GM19023 (cell line): Measurements from ENCODE around the gene DDHD1.

Experiments
- ATAC-seq: cut with Tn5 transposase; IDR thresholded peaks from one replicate; pipeline ENCODE4 v1.9.1; 2021; ENCODE audit warnings: mild to moderate bottlenecking, moderate library complexity; ENCODE audit not compliant: unreplicated experiment

Gene DDHD1

GRCh38 chr14:53035336-53036210 lies 117.5 kb downstream of the DDHD1 start:
- no peak for ATAC-seq

DNA sequence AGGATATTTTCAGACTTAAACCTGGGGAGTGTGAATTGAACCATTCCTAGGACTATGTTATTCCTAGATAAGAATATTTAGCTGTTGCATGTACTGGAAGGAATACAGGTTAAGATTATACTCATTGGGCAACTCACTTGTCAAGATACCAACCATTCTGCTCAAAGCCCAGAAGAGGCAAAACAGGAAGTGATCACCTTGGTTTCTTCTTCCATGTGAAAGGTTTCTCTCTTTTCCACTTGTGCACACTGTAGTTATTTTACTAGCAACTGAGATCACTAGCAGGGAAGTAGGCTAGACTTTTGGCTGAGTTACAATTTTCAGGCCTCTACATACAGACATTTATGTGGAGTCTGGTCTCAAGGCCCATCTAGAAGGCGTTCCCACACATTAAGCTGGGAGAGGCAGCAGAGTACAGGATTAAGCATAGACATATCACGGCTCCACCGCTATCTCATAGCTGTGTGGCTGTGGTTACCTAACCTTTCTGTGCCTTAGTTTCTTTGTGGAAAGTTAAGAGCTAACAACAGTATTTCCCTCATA lies 118.4 kb downstream of the DDHD1 start:
- no peak for ATAC-seq

GRCh38 chr14:53034036-53034435 lies 119.1 kb downstream of the DDHD1 start:
- no peak for ATAC-seq

- ATAC-seq: no peak
Measured at GRCh38 chr14:53032838-53033390, 120.2 kb downstream of the DDHD1 start.

DNA sequence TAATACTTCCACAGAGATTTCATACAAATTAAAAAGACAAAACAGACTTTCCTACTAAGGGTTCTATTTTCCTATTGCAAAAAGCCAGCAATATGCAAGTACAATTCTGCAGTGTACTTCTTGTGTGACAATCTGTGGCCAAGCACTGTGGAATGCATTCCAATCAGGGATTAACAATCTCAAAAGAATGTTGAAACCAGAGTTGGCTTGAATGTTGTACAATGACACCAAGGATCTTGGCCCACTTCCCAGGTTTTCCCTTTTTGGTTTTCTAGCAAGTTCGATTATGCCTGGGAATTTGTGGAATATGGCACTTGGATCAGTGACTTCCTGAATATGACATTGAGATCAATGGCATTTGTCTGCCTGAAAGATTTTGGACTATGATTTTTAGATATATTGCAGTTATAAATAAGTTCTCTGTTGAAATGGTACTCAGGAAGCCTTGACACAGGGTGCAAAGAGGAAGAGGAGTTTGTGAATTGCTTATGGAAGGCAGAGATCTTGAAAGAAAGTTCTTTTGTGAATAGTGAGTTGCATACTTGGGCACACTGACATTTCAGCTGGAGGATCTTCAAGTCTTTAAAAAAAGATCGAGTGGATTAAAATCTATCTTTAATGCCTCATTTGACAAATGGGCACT lies 120.8 kb downstream of the DDHD1 start:
- ATAC-seq: no peak

DNA sequence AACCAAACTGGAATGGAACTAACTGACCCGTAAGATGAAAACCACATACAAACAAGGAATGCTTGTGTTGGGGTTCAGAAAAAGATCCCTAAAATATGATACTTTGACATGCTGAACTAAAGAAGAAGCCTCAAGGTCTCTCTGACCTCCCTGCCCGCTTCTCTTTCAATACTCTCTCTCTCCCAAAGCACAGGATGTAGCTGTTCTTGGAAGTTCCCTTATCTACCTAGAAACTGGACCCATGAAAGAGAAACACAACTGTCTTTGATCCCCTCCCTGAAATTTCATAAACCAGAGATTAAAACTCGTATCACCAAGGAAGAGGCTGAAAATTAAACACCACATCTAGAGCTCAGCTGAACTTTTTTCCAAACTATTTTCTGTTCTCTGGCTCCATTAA lies 125.6 kb downstream of the DDHD1 start:
- ATAC-seq: no peak

GRCh38 chr14:53027041-53027440 lies 126.1 kb downstream of the DDHD1 start:
- ATAC-seq: no peak

GRCh38 chr14:53023325-53023724 lies 129.8 kb downstream of the DDHD1 start:
- no peak for ATAC-seq

DNA sequence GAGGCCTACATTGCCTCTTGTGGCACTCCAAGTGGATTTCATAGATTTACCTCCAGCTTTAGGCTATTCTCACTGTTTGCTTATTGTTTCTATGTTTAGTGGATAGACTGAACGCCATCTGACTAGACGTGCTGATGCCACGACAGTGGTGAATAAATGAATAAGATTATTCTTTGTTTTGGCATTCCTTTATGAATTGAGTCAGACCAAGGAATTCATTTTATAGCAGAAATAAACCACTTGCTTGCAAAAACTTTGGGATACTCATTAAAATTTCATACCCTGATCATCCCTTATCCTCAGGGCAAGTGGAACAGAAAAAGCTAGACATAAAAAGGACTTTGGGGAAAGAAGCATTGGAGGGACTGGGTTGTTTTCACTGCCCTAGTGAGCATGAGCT lies 130.5 kb downstream of the DDHD1 start:
- no peak for ATAC-seq

DNA sequence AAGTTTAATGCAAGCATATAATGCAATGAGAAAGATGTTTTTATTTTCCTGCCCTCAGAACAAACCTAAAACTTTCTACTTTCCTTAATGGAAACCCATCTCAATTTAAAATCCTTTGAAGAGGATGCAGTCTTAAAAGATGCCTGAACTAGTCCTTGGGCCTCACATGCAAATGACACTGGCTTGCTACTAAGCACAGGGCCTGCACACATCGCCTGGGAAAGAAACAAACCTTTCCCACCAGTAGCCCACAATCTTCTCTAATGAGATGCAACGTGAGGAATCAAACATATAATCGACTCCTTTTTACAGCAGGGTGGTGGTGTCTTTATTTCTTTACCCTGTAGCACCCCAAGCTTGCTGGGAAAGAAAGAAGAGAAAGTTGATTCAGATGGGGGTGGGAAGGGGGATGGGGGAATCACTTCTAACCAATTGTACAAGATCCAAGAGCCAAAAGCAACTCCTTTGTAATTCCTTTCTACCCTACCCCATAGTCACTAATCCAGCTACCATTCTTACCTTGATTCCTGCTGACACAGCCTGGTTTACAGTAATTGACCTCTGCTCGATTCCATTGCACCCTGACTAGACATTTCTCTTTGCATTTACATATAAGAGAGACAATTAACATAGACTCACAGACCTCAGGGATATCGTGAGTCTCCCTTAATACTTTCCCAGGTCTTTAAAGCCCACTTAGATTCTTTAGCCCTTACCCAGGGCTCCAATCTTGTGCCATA lies 132.8 kb downstream of the DDHD1 start:
- ATAC-seq: no peak

- ATAC-seq: no peak
Measured at GRCh38 chr14:53019406-53019805, 133.7 kb downstream of the DDHD1 start.

DNA sequence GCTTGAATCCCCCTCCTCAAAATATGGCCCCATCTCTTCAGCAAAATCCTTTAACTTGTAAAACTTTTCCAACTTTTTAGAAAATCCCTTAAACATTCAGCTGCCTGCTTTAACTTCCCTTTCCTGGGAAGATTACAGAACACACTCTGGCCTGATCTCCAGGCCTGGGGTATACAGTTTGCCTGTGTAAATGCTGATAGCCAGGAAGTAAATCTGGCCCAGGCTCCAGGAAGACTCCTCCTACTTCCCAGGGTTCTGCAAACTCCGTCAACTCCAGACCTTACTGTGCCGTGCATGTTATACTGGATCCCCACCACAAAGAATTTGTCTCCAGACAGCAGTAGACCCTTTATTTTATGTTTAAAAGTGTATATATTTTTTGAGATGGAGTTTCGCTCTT lies 135.3 kb downstream of the DDHD1 start:
- ATAC-seq: no peak

DNA sequence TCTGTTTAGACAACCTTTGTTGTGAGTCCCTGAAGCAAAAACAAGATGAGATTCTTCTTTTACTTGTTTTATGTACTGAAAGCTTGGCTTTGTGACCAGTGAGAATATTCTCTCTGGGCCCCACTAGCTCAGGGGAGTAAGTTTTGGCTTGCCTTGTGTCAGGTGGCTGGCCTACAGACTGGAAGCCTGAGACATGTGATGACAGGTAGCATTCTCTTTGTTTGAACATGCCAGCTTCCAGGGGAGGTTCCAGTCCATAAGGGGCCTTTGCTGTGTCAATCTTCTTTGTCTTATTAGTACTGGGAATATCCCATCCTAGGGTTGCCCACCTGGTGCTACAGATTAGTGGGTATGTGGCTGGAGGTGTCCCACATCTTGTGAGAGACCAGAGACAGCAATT lies 136.2 kb downstream of the DDHD1 start:
- ATAC-seq: no peak

- no peak for ATAC-seq
Measured at GRCh38 chr14:53016491-53016890, 136.6 kb downstream of the DDHD1 start.

DNA sequence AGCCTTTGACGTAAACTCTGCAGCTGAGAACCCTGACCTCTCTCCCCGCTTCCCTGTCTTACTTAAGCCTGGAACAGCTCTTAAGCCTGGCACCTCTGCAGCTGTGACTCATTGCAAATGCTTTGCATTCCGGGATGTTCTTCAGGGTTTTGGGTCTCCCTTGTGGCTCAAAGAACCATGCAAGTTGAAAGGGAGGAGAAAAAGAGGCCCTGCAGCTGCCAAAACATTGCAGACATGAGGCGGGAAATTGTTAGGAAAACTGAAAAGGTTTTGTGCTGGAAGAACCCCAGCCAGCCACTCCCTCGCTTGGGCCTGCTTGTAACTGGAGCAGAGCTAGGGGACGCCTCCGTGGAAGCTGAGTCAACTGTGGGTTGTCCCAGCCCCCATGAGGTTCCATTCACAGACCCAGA lies 142.1 kb downstream of the DDHD1 start:
- no peak for ATAC-seq

DNA sequence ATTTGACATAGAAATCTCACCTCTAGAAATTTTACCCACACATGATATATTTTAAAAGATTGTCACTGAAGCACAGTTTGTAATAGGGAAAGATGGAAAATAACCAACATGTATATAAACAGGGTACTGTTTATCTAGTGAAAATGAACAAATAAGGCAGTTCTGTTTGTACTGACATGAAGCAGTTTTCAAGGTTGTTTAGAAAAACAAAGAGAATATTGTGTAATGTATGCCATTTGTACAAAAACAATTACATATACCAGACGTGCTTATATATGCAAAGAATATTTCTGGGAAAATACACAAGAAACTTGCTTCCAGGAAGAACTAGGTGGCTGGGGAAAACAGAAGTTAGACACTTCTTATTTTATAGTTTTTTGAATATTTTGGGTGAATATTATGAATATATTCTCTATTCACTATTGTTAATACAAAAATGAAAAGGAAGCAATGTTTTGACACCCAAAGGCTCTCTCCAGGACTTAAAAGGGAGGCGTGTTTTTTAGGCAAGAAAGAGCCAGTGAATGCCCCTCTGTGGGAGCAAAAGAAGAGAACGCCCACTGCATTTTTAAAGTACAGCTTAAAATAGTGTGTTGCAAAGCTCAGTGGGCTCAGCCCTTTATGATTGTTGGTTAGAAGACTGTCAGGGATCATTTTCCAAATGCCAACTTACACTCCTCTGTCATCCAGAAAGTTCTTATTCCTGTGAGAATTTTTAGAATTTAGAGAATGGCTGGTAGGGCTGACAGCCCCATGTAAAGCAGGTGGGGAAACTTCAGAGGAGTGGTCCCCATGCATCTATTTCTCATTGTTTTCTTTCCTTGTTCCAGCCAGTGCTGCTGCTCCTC lies 142.7 kb downstream of the DDHD1 start:
- ATAC-seq: no peak

DNA sequence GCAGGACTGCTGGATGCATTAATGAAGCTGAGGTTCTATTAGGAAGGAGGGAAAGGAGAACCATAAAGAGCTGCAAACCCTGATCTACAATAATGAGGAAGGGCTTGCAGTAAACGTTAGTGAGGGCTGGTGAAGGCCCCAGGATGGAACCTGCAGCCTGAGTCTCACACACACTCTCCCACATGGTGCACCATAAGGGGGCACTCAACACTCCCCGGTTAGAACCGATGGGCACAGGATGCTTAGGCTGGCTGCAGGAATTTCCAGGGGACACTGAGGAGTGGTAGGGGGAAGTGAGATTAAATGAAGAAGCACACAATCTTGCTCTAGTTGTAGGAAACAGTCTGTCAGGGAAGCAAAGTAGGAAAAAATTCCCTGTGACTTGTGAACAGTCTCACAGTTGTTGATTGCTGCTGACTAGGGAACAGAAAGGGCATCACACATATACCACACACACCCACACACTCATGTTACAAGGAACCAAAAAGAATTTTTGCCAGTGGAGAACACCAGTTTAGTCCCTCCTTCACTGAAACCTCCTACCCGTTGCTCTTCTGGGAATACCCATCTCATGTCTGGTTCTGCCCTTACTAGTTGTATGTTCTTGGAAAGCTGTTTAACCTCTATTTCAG lies 146.1 kb downstream of the DDHD1 start:
- no peak for ATAC-seq

DNA sequence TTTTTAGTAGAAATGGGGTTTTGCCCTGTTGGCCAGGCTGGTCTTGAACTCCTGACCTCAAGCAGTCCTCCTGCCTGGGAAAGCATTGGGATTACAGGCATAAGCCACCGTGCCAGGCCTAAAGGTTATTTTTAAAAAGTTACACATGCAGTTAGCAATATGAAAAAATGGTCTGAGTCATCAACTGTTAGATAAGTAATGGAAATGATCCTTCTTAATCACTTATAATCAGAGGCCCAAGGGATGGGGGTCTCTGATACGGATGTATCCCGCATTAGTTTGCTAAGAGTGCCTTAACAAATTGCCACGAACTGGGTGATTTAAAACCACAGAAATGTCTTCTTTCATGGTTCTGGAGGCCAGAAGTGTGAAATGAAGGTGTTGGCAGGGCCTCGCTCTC lies 148.1 kb downstream of the DDHD1 start:
- no peak for ATAC-seq

- no peak for ATAC-seq
Measured at GRCh38 chr14:53003776-53004175, 149.3 kb downstream of the DDHD1 start.

DNA sequence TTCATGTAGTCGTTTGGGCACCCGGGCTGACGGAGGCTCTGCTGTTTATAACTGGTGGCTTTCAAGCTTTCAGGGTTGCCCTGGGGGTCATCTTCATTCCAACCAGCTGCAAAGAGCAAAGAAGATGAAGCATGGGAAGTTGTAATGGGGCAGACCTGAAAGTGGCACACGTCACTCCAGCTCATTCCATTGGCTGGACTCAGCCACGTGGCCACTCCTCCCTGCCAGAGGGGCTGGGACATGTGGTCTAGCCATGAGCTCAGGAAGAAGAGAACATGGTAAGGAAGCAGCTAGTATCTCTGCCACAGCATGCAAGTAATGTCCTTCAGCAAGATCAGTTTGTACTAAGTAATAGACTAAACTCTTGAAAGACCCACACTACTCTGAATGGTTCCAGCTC lies 150.5 kb downstream of the DDHD1 start:
- ATAC-seq: no peak
